ENCODE results near the gene FMNL2. TPM values are rescaled to one million over a fixed set of nuclear protein-coding genes. Genes with fewer than 3 reads are reported as not detected.

FMNL2 gene
- total RNA-seq, 1 donor from 2014 or later, result 5.5 TPM

GRCh38 chr2:152490686-152491455 is 155.9 kb downstream of the FMNL2 start:
- Histone ChIP-seq H3K27me3 (ENCODE audit: low read depth) (no peaks in the 10 kb centered on the region), H3K27ac (replicated peaks) (peak overlapping the region; percentile 56), H3K4me1 (peaks cover 56% of the 10 kb centered on the region), H3K9me3 (replicated peaks) (no peaks in the 10 kb centered on the region), H3K4me3 (no peak overlapping the region), H3K36me3 (no peaks in the 10 kb centered on the region)
- TF ChIP-seq CTCF (IDR thresholded peaks at IDR 0.05; ENCODE audit: borderline replicate concordance), result no peak
- peak; percentile 44 for DNase-seq
- intact Hi-C loops (cut with micrococcal nuclease), result no loop called here

- intact Hi-C loops (cut with micrococcal nuclease), result no loop called here
These were observed 157.2 kb downstream of the FMNL2 start for GRCh38 chr2:152492131-152492530.

GRCh38 chr2:152492911-152493310 is 157.9 kb downstream of the FMNL2 start:
- peak overlapping the region; percentile 56 for H3K27ac ChIP-seq (replicated peaks)
- peaks cover 47% of the 10 kb centered on the region for H3K4me1 ChIP-seq
- H3K9me3 ChIP-seq (replicated peaks), result no peaks in the 10 kb centered on the region
- H3K27me3 ChIP-seq (ENCODE audit: low read depth), result no peaks in the 10 kb centered on the region
- intact Hi-C loops (cut with micrococcal nuclease), result no loop called here
- DNase-seq, result no peak
- no peak overlapping the region for H3K4me3 ChIP-seq
- TF ChIP-seq CTCF (IDR thresholded peaks at IDR 0.05; ENCODE audit: borderline replicate concordance), result no peak
- no peaks in the 10 kb centered on the region for H3K36me3 ChIP-seq

More at GRCh38 chr2:152492131-152492530, 157.2 kb downstream of the FMNL2 start:
- Histone ChIP-seq H3K9me3 (replicated peaks) (no peaks in the 10 kb centered on the region), H3K4me1 (peaks cover 43% of the 10 kb centered on the region), H3K27me3 (ENCODE audit: low read depth) (no peaks in the 10 kb centered on the region), H3K4me3 (no peak overlapping the region), H3K27ac (replicated peaks) (peak overlapping the region; percentile 56), H3K36me3 (no peaks in the 10 kb centered on the region)
- DNase-seq, result no peak
- TF ChIP-seq CTCF (IDR thresholded peaks at IDR 0.05; ENCODE audit: borderline replicate concordance), result no peak

- TF ChIP-seq CTCF (IDR thresholded peaks at IDR 0.05; ENCODE audit: borderline replicate concordance), result no peak
- Histone ChIP-seq H3K36me3 (no peaks in the 10 kb centered on the region), H3K4me3 (no peak overlapping the region), H3K4me1 (peaks cover 50% of the 10 kb centered on the region), H3K9me3 (replicated peaks) (no peaks in the 10 kb centered on the region), H3K27me3 (ENCODE audit: low read depth) (no peaks in the 10 kb centered on the region), H3K27ac (replicated peaks) (peak overlapping the region; percentile 56)
- intact Hi-C loops (cut with micrococcal nuclease), result no loop called here
- DNase-seq, result no peak
These were observed 158.4 kb downstream of the FMNL2 start for GRCh38 chr2:152493417-152493816.

GRCh38 chr2:152493945-152494528 is 159.1 kb downstream of the FMNL2 start:
- intact Hi-C loops (cut with micrococcal nuclease), result no loop called here
- no peak for TF ChIP-seq CTCF (IDR thresholded peaks at IDR 0.05; ENCODE audit: borderline replicate concordance)
- Histone ChIP-seq H3K4me3 (no peak overlapping the region), H3K9me3 (replicated peaks) (no peaks in the 10 kb centered on the region), H3K27ac (replicated peaks) (peak overlapping the region; percentile 56), H3K27me3 (ENCODE audit: low read depth) (no peaks in the 10 kb centered on the region), H3K36me3 (no peaks in the 10 kb centered on the region), H3K4me1 (peaks cover 55% of the 10 kb centered on the region)
- DNase-seq, result no peak
